GM10248 (cell line): ENCODE data around the gene TLE1.

Experiments used
- CTCF ChIA-PET: fragments of 300-600 bp; sonication (Branson Sonifier 250); formaldehyde crosslinking; extraction: SDS; loops from one replicate; lab custom pipeline; 2021; ENCODE audit warnings: antibody characterized with exemption; lab: Yijun Ruan, JAX
- POLR2A ChIA-PET: fragments of 350-650 bp; sonication (Branson Sonifier 250); formaldehyde crosslinking; extraction: SDS; loops from one replicate; lab custom pipeline; 2020; ENCODE audit warnings: antibody characterized with exemption; lab: Yijun Ruan, JAX
- DNase-seq: peaks from one replicate; pipeline ENCODE4 v3.0.0; 2012; ENCODE audit errors: extremely low spot score
- CTCF ChIP-seq: IDR thresholded peaks from 2 replicates; pipeline ENCODE4 v1.5.1; 2012; ENCODE audit warnings: mild to moderate bottlenecking, low read depth; ENCODE audit errors: extremely low read depth, missing control alignments, control extremely low read depth

Gene TLE1

DNA sequence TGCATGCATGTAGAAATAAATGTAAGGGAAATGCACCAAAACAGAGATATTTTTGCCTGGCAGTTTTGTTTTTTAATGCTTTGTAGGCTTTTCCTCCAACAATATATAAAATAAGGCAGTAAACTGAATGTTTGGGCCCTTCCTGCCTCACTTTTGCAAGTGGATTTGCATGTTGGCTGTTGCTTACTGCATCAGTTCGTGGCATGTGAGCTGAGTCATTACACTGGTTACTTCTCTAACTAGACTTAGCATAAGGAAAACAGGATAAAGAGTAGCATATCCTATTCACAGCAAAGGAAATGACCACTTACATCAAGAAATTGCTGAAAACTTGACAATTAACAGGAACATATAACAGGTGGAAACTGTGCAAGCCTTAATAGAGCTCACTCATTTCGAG is 113.4 kb downstream of the TLE1 start:
- POLR2A ChIA-PET = no interaction called here
- TF ChIP-seq CTCF = no peak
- no peak for DNase-seq
- CTCF ChIA-PET = no interaction called here

GRCh38 chr9:81574405-81574804 is 114.9 kb downstream of the TLE1 start:
- no peak for DNase-seq
- no peak for TF ChIP-seq CTCF
- POLR2A ChIA-PET = no interaction called here
- CTCF ChIA-PET = no interaction called here

DNA sequence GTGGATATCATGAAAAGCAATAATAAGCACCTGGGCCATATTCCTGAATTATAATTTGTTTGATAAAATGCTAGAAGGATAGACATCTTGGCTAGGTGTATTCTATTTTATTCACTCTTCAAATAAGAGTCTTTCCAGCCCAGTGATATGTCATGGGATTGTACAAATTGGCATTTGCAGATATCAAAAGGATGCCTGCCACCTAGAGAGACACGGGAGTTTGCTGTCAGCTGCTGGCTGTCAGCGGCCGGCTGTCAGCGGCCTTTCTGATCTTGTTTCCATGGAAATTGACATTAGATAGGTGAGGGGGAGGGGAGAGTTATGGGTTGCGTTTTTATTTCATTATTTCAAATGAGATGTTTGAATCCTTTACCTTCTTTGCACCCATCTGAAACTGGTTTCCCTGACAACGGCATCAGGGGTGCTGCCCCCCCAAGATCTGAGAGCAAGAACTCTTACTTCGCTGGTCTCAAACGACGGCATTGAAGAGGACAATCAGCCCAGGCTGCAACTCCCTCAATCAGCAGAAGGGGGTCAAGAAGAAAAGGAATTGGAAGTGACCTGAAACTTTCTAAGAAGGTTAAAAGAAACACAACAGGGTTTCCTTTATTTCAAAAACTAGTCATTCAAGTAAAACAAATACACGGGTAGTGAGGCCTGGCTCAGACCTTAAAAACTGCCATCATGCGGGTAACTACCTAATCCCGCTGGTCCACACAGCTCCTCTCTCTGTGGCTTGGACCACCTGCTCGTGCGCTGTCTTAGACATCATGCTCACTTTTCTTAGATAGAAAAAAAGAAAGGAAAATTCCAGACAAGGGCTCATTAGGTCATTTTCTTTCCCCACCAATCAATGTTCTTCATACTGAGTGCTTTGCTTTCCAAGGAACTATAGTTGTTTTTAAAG is 115.7 kb downstream of the TLE1 start:
- DNase-seq = no peak
- no peak for TF ChIP-seq CTCF
- CTCF ChIA-PET = no interaction called here
- POLR2A ChIA-PET = no interaction called here

- CTCF ChIA-PET = no interaction called here
- POLR2A ChIA-PET = no interaction called here
- DNase-seq = no peak
- TF ChIP-seq CTCF = no peak
Measured at GRCh38 chr9:81570083-81570482, 119.3 kb downstream of the TLE1 start.

- no peak for DNase-seq
- no peak for TF ChIP-seq CTCF
- ChIA-PET POLR2A (no interaction called here), CTCF (no interaction called here)
Measured at GRCh38 chr9:81566074-81566698, 123.2 kb downstream of the TLE1 start.

- ChIA-PET CTCF (no interaction called here), POLR2A (no interaction called here)
- DNase-seq = no peak
- TF ChIP-seq CTCF = no peak
Measured at GRCh38 chr9:81565609-81566008, 123.7 kb downstream of the TLE1 start.
